ENCODE results near the gene CPT1B. TPM values are rescaled to one million over a fixed set of nuclear protein-coding genes. Genes with fewer than 3 reads are reported as not detected.

CPT1B gene
- total RNA-seq, 4 donors from 2014 or later: 34.2 to 111 (median 37.6) TPM

DNA sequence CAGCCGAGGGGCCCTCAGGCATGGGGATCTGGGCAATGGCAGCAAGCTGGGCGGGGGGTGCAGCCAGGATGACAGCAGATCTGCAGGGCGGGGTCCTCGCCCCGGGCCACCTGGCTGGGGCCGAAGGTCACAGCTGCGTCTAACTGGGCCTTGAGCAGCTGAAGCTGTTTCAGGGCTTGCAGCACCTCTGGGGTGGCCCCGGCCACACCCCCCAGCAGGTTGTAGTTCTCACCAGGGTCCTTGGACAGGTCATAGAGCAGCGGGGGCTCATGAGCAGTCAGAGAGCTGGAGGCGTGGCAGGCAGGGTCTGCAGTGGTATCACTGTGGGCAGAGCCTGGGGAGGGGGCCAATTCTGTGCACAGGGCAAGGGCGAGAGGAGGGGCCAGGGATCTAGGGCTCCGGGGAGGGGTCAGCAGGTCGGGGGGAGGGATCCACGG, 46.9 kb upstream of the CPT1B start:
- Histone ChIP-seq H3K27ac (no peak overlapping the region), H3K9me3 (no peaks in the 10 kb centered on the region), H3K4me1 (peaks cover 10 to 43% (median 40%) of the 10 kb centered on the region in 4 donors), H3K4me3 (no peak overlapping the region), H3K27me3 (no peaks in the 10 kb centered on the region), H3K36me3 (no peaks in the 10 kb centered on the region)
- in situ Hi-C loops (cut with MboI; ENCODE audit: low pct_ligation_motif_present in 1 of 4, low pct_unique_long_range_greater_than_20kb in 1 of 4, low sequenced_read_pairs in 3 of 4): no loop called here
- TF ChIP-seq POLR2A (IDR thresholded peaks at IDR 0.05): no peak
- TF ChIP-seq EP300 (IDR thresholded peaks at IDR 0.05; ENCODE audit: low read depth): no peak
- TF ChIP-seq CTCF (IDR thresholded peaks at IDR 0.05): no peak
- TF ChIP-seq POLR2AphosphoS5 (IDR thresholded peaks at IDR 0.05): no peak
- DNase-seq: peak; percentile 15
- 60% methylated on average over 14 of the region's 14 CpGs; no CpG with 5 or more reads in 1 of the 2 donors for WGBS, 2 donors (ENCODE audit: low coverage in 1 of 2)
- intact Hi-C loops (cut with DNase I; ENCODE audit: low total_unique reads): no loop called here

GRCh38 chr22:50624347-50625130, 46.3 kb upstream of the CPT1B start:
- H3K4me3 ChIP-seq: no peak overlapping the region
- DNase-seq: peak; percentile 7
- TF ChIP-seq POLR2AphosphoS5 (IDR thresholded peaks at IDR 0.05) (no peak), POLR2A (IDR thresholded peaks at IDR 0.05) (no peak), EP300 (IDR thresholded peaks at IDR 0.05; ENCODE audit: low read depth) (no peak), CTCF (IDR thresholded peaks at IDR 0.05) (no peak)
- H3K9me3 ChIP-seq: no peaks in the 10 kb centered on the region
- H3K27me3 ChIP-seq: no peaks in the 10 kb centered on the region
- intact Hi-C loops (cut with DNase I; ENCODE audit: low total_unique reads) (no loop called here), in situ Hi-C loops (cut with MboI; ENCODE audit: low pct_ligation_motif_present in 1 of 4, low pct_unique_long_range_greater_than_20kb in 1 of 4, low sequenced_read_pairs in 3 of 4) (no loop called here)
- peaks cover 10 to 48% (median 42%) of the 10 kb centered on the region in 4 donors for H3K4me1 ChIP-seq
- no peaks in the 10 kb centered on the region for H3K36me3 ChIP-seq
- no peak overlapping the region for H3K27ac ChIP-seq
- 83% methylated on average over 16 of the region's 16 CpGs; no CpG with 5 or more reads in 1 of the 2 donors for WGBS, 2 donors (ENCODE audit: low coverage in 1 of 2)

DNA sequence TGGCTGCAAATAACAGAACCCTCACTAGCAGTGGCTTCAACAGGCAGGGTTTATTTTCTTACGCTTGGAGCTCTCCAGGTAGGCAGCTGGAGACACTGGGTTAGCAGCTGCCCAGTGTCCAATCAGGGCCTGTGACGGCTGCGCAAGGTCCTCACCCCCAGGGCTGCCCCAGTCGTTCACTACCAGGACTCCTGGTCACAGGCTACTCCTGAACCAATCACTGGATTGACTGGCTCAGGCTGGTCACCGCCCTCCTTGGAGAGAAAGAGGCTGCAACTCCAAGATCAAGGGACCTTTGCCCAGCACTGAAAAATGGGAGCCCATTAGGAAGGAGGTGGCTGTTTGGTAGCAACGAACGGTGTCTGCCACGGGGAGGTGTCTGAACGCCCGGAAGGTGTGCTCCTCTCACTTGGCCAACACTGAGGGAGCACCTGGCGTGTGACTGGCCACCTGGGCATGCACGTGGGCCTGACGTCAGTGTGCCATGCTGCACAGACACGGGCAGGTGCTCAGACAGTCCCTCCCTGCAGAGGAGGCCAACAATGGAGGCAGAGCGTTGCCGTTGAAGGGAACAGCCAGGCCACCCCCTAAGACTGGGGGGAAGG, 44.6 kb upstream of the CPT1B start:
- TF ChIP-seq EP300 (IDR thresholded peaks at IDR 0.05; ENCODE audit: low read depth) (no peak), POLR2AphosphoS5 (IDR thresholded peaks at IDR 0.05) (peak in 2 of 3 donors; percentile 62 to 81), POLR2A (IDR thresholded peaks at IDR 0.05) (peak; percentile 48), CTCF (IDR thresholded peaks at IDR 0.05) (peak in 2 of 5 experiments; percentile 9 to 38)
- Histone ChIP-seq H3K36me3 (no peaks in the 10 kb centered on the region), H3K9me3 (no peaks in the 10 kb centered on the region), H3K27me3 (no peaks in the 10 kb centered on the region), H3K4me3 (peak overlapping the region in 2 of 4 donors; percentile 2 to 22), H3K27ac (peak overlapping the region; percentile 85 to 94 (median 86)), H3K4me1 (peaks cover 4 to 41% (median 35%) of the 10 kb centered on the region in 4 donors)
- 27% methylated on average over 10 of the region's 16 CpGs; no CpG with 5 or more reads in 1 of the 2 donors for WGBS, 2 donors (ENCODE audit: low coverage in 1 of 2)
- DNase-seq: peak; percentile 93
- intact Hi-C loops (cut with DNase I; ENCODE audit: low total_unique reads): no loop called here
- in situ Hi-C loops (cut with MboI; ENCODE audit: low pct_ligation_motif_present in 1 of 4, low pct_unique_long_range_greater_than_20kb in 1 of 4, low sequenced_read_pairs in 3 of 4): no loop called here

- peak in 3 of 5 experiments; percentile 16 to 37 (median 28) for TF ChIP-seq CTCF (IDR thresholded peaks at IDR 0.05)
- TF ChIP-seq EP300 (IDR thresholded peaks at IDR 0.05; ENCODE audit: low read depth): no peak
- DNase-seq: peak; percentile 65
- intact Hi-C loops (cut with DNase I; ENCODE audit: low total_unique reads) (no loop called here), in situ Hi-C loops (cut with MboI; ENCODE audit: low pct_ligation_motif_present in 1 of 4, low pct_unique_long_range_greater_than_20kb in 1 of 4, low sequenced_read_pairs in 3 of 4) (no loop called here)
- WGBS, 2 donors (ENCODE audit: low coverage in 1 of 2): 2 to 15% methylated on average over 11 to 18 of the region's 18 CpGs
- H3K27ac ChIP-seq: peak overlapping the region; percentile 85 to 94 (median 86)
- H3K9me3 ChIP-seq: no peaks in the 10 kb centered on the region
- H3K36me3 ChIP-seq: no peaks in the 10 kb centered on the region
- H3K4me3 ChIP-seq: peak overlapping the region in 3 of 4 donors; percentile 2 to 22 (median 12)
- no peaks in the 10 kb centered on the region for H3K27me3 ChIP-seq
- peaks cover 4 to 36% (median 31%) of the 10 kb centered on the region in 4 donors for H3K4me1 ChIP-seq
Measured at GRCh38 chr22:50621948-50622722, 43.9 kb upstream of the CPT1B start.
